ENCODE data around the gene GPD2. TPM values are rescaled to one million over a fixed set of nuclear protein-coding genes. Genes with fewer than 3 reads are reported as not detected.
A peak's percentile ranks its signal among the peaks of the same experiment; 100 is the strongest.

The GPD2 gene
- total RNA-seq, 8 experiments from 2014 or later, result 2.1 to 69.3 (median 6.9) TPM

- Histone ChIP-seq H3K4me1 (replicated peaks in 1 of 2) (no peaks in the 10 kb centered on the region), H3K27ac (no peak overlapping the region), H3K4me3 (no peak overlapping the region)
- WGBS, 10 experiments, result 74 to 98% (median 93%) methylated on average over 3 to 6 of the region's 6 CpGs
- in situ Hi-C loops (cut with MboI; ENCODE audit: low pct_unique_long_range_greater_than_20kb in 2 of 9, low sequenced_read_pairs in 9 of 9, unreplicated experiment in 9 of 9), result no loop called here
- peak in 2 of 8 experiments; percentile 80 to 82 for ATAC-seq (replicated peaks in 6 of 8)
These were observed 9.4 kb downstream of the GPD2 start for GRCh38 chr2:156445296-156446220.

- Histone ChIP-seq H3K4me3 (no peak overlapping the region), H3K4me1 (replicated peaks in 1 of 2) (no peaks in the 10 kb centered on the region), H3K27ac (no peak overlapping the region)
- in situ Hi-C loops (cut with MboI; ENCODE audit: low pct_unique_long_range_greater_than_20kb in 2 of 9, low sequenced_read_pairs in 9 of 9, unreplicated experiment in 9 of 9), result no loop called here
- no peak for ATAC-seq (replicated peaks in 6 of 8)
- WGBS, 10 experiments, result 83 to 100% (median 100%) methylated on average over 1 of the region's 1 CpG; no CpG with 5 or more reads in 2 of the 10 experiments
These were observed 11.6 kb downstream of the GPD2 start for GRCh38 chr2:156447761-156448160.

DNA sequence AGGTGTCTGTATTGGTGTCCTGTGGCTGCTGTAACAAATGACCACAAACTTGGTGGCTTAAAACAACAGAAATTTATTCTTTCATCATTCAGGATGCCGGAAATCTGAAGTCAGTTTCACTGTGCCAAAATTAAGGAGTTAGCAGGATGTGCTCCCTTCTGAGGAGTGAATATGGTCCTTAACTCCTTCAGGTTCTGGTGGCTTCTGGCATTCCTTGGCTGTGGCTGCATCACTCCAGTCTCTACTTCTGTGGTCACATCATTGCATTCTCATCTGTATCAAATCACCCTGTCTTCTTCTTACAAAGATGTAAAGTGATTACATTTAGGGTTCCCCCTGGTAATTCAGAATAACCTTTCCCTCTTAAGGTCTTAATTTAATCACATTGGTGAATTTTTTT lies 12.6 kb downstream of the GPD2 start:
- WGBS, 10 experiments, result 56 to 100% (median 86%) methylated on average over 1 of the region's 1 CpG; no CpG with 5 or more reads in 5 of the 10 experiments
- Histone ChIP-seq H3K4me1 (replicated peaks in 1 of 2) (no peaks in the 10 kb centered on the region), H3K27ac (no peak overlapping the region), H3K4me3 (no peak overlapping the region)
- in situ Hi-C loops (cut with MboI; ENCODE audit: low pct_unique_long_range_greater_than_20kb in 2 of 9, low sequenced_read_pairs in 9 of 9, unreplicated experiment in 9 of 9), result no loop called here
- no peak for ATAC-seq (replicated peaks in 6 of 8)

DNA sequence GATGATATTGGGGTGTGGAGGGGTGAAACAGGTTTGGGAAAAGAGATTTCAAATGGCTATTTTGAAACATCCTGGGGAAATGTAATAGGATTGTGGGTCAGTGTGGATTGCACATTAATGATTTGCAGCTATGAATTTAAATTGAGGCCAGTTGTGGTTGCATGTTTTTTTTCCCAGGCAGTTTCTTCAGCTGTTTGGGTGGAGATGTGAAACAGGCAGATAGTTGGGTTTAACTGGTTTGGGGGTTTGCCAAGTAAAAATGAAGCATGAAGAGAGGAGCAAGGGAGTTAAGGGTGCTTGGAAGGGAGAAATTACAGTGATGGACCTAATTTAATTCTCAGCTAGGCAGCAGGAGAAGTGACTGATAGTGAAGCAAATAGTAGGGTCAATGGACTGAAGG lies 16.8 kb downstream of the GPD2 start:
- in situ Hi-C loops (cut with MboI; ENCODE audit: low pct_unique_long_range_greater_than_20kb in 2 of 9, low sequenced_read_pairs in 9 of 9, unreplicated experiment in 9 of 9), result no loop called here
- peaks cover 0 to under 1% of the 10 kb centered on the region in 2 donors for H3K4me1 ChIP-seq (replicated peaks in 1 of 2)
- no peak overlapping the region for H3K4me3 ChIP-seq
- H3K27ac ChIP-seq, result no peak overlapping the region
- peak in 2 of 8 experiments; percentile 43 to 60 for ATAC-seq (replicated peaks in 6 of 8)

DNA sequence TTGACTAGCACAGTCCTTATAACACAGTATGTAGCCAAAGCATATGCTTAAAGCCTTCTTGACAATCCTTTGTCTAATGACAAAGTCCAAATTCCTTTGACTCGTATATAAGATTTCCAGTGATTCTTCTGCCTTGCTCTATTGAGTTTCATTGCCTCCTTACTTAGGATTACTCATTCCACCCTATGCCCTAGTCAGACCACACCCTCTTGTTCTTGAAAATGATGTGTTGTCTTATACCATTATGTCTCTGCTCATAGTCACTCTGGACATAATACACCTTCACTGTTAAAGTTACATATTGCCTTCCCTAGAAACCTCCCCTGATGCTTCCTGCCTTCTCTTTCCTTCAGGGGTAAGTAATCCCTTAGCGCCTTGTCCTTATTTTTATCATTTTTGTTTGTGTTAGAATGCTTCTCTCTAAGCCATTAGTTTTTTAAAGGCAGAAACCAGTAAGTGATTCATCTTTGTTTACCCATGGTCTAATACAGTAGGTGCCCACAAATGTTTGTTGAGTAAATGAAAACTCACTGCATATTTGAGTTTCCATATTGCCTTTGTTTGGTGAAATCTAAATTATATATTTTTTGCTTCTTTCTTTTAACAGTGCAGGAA lies 19.3 kb downstream of the GPD2 start:
- in situ Hi-C loops (cut with MboI; ENCODE audit: low pct_unique_long_range_greater_than_20kb in 2 of 9, low sequenced_read_pairs in 9 of 9, unreplicated experiment in 9 of 9), result no loop called here
- no peak overlapping the region for H3K27ac ChIP-seq
- peak in 2 of 8 experiments; percentile 46 to 74 for ATAC-seq (replicated peaks in 6 of 8)
- peaks cover 0 to 3% of the 10 kb centered on the region in 2 donors for H3K4me1 ChIP-seq (replicated peaks in 1 of 2)
- 0 to 100% (median 82%) methylated on average over 1 to 2 of the region's 2 CpGs; no CpG with 5 or more reads in 2 of the 10 experiments for WGBS, 10 experiments
- no peak overlapping the region for H3K4me3 ChIP-seq

DNA sequence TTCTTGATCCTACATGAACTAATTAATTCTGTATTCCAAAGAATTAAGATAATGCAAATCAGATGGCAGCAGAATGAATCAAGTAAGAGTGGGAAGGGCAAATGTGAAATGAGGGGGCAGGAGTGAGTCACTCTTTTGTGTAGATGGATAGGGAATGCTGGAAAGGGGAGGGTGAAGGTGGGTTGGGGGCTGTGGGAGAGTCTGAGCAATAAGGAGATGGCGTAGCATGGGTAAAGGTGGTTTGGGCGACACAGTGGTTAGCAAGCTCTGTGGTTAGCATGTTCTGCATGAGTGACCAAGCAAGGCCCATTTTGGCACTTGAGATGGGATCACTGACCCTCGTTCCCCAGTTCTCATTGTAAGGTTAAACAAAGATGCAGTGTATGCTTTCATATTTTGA lies 20.4 kb downstream of the GPD2 start:
- no peak overlapping the region for H3K4me3 ChIP-seq
- peaks cover 0 to 3% of the 10 kb centered on the region in 2 donors for H3K4me1 ChIP-seq (replicated peaks in 1 of 2)
- in situ Hi-C loops (cut with MboI; ENCODE audit: low pct_unique_long_range_greater_than_20kb in 2 of 9, low sequenced_read_pairs in 9 of 9, unreplicated experiment in 9 of 9), result no loop called here
- H3K27ac ChIP-seq, result no peak overlapping the region
- 66 to 100% (median 100%) methylated on average over 1 to 3 of the region's 3 CpGs; no CpG with 5 or more reads in 4 of the 10 experiments for whole genome bisulfite sequencing, 10 experiments
- no peak for ATAC-seq (replicated peaks in 6 of 8)

- 18 to 100% (median 87%) methylated on average over 1 to 7 of the region's 8 CpGs; no CpG with 5 or more reads in 1 of the 10 experiments for WGBS, 10 experiments
- Histone ChIP-seq H3K27ac (no peak overlapping the region), H3K4me1 (replicated peaks in 1 of 2) (peaks cover 0 to 3% of the 10 kb centered on the region in 2 donors), H3K4me3 (no peak overlapping the region)
- ATAC-seq (replicated peaks in 6 of 8), result peak in 7 of 8 experiments; percentile 16 to 90 (median 38)
- in situ Hi-C loops (cut with MboI; ENCODE audit: low pct_unique_long_range_greater_than_20kb in 2 of 9, low sequenced_read_pairs in 9 of 9, unreplicated experiment in 9 of 9), result no loop called here
These were observed 21.6 kb downstream of the GPD2 start for GRCh38 chr2:156457523-156458517.

DNA sequence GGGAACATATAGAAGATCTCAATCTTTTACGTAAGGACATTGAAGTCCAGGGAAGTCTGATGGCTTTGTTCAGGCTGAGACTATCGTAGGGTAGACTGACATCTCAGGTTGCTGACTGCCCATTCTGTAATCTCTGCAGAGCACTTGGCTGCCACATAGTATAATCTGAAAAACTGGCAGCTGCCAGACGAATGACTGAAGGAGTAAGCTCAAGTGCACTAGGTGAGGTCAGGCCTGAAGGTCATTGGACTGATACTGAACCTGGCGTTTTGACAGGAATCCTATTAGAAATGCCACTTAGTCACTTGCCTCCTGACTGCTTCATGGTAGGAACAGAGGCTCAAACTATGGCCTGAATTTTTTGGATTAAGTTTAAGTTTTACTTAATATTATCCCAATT lies 23.5 kb downstream of the GPD2 start:
- H3K27ac ChIP-seq, result no peak overlapping the region
- H3K4me3 ChIP-seq, result no peak overlapping the region
- 72 to 100% (median 87%) methylated on average over 1 to 4 of the region's 4 CpGs; no CpG with 5 or more reads in 1 of the 10 experiments for WGBS, 10 experiments
- H3K4me1 ChIP-seq (replicated peaks in 1 of 2), result peaks cover 0 to 3% of the 10 kb centered on the region in 2 donors
- in situ Hi-C loops (cut with MboI; ENCODE audit: low pct_unique_long_range_greater_than_20kb in 2 of 9, low sequenced_read_pairs in 9 of 9, unreplicated experiment in 9 of 9), result no loop called here
- no peak for ATAC-seq (replicated peaks in 6 of 8)

- no peak overlapping the region for H3K4me3 ChIP-seq
- no peaks in the 10 kb centered on the region for H3K4me1 ChIP-seq (replicated peaks in 1 of 2)
- no peak overlapping the region for H3K27ac ChIP-seq
- in situ Hi-C loops (cut with MboI; ENCODE audit: low pct_unique_long_range_greater_than_20kb in 2 of 9, low sequenced_read_pairs in 9 of 9, unreplicated experiment in 9 of 9), result no loop called here
- WGBS, 10 experiments, result 0 to 100% (median 83%) methylated on average over 1 of the region's 1 CpG; no CpG with 5 or more reads in 2 of the 10 experiments
- peak in 1 of 8 experiments; percentile 3 for ATAC-seq (replicated peaks in 6 of 8)
These were observed 27.9 kb downstream of the GPD2 start for GRCh38 chr2:156464106-156464505.

GRCh38 chr2:156465573-156465972 lies 29.4 kb downstream of the GPD2 start:
- WGBS, 10 experiments, result 38 to 100% (median 90%) methylated on average over 1 to 2 of the region's 2 CpGs; no CpG with 5 or more reads in 3 of the 10 experiments
- in situ Hi-C loops (cut with MboI; ENCODE audit: low pct_unique_long_range_greater_than_20kb in 2 of 9, low sequenced_read_pairs in 9 of 9, unreplicated experiment in 9 of 9), result no loop called here
- Histone ChIP-seq H3K27ac (no peak overlapping the region), H3K4me1 (replicated peaks in 1 of 2) (no peaks in the 10 kb centered on the region), H3K4me3 (no peak overlapping the region)
- ATAC-seq (replicated peaks in 6 of 8), result no peak

DNA sequence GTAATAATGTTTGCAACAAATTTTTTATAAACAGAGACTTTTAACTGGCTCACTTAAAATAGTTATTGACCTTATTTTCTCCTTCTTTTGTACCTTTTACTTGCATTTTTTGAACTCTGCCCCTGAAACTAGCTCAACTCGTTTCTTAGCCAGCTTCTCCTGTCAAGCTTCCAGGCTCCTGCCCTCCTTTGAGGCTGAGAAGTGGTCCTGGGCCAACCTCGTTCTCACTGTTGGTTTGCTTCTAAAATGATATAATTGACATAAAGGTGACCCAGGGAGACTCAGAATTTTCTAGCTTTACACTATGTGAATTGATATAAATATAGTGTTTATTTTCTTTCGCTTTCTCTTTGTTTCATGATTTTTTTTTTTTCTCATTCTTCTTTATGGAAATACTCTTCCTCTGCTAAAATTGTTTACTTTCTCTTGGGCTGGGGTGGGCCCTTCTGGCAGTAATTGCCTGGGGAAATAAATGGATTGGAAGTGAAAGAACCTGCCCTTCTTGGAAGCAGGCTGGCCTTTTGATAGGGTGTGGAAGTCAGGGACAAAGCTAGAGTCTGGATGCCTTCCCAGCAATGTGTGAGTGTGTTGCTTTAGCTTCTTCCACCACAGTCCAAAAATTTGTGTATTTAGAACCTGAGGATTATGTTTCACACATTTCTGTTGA lies 30.7 kb downstream of the GPD2 start:
- no peaks in the 10 kb centered on the region for H3K4me1 ChIP-seq (replicated peaks in 1 of 2)
- H3K4me3 ChIP-seq, result no peak overlapping the region
- 0 to 92% (median 55%) methylated on average over 2 to 3 of the region's 3 CpGs for WGBS, 10 experiments
- ATAC-seq (replicated peaks in 6 of 8), result peak in 4 of 8 experiments; percentile 63 to 97 (median 94)
- in situ Hi-C loops (cut with MboI; ENCODE audit: low pct_unique_long_range_greater_than_20kb in 2 of 9, low sequenced_read_pairs in 9 of 9, unreplicated experiment in 9 of 9), result no loop called here
- no peak overlapping the region for H3K27ac ChIP-seq

- Histone ChIP-seq H3K4me3 (no peak overlapping the region), H3K27ac (no peak overlapping the region), H3K4me1 (replicated peaks in 1 of 2) (no peaks in the 10 kb centered on the region)
- WGBS, 10 experiments, result 59 to 98% (median 89%) methylated on average over 5 to 8 of the region's 8 CpGs
- no peak for ATAC-seq (replicated peaks in 6 of 8)
- in situ Hi-C loops (cut with MboI; ENCODE audit: low pct_unique_long_range_greater_than_20kb in 2 of 9, low sequenced_read_pairs in 9 of 9, unreplicated experiment in 9 of 9), result no loop called here
These were observed 34.9 kb downstream of the GPD2 start for GRCh38 chr2:156470975-156471583.

All from motor neuron (in vitro differentiated cells).